Colon (tissue), 2 donors: ENCODE measurements around the gene PARP9.

Experiments
- FAIRE-seq: peaks from 2 replicates; lab custom pipeline; 2012; peaks lifted over from hg19 to GRCh38; lab: Jason Lieb, UNC
- donor health status: control.
- donor health status: control.

The PARP9 gene

GRCh38 chr3:122564155-122564912 lies at the start of gene PARP9, which contains the start of gene DTX3L:
PARP9 (minus strand) TSS chr3:122564300; CDS start chr3:122559620, 4,680 bp downstream.
DTX3L (plus strand) TSS chr3:122564338; CDS start chr3:122564427, 89 bp downstream.
- FAIRE-seq: no peak

- FAIRE-seq: no peak
These were observed 48.6 kb upstream of the PARP9 start for GRCh38 chr3:122612696-122613095.

GRCh38 chr3:122609798-122610559 lies 45.9 kb upstream of the PARP9 start:
- no peak for FAIRE-seq

GRCh38 chr3:122608916-122609315 lies 44.8 kb upstream of the PARP9 start:
- FAIRE-seq: no peak

GRCh38 chr3:122606330-122606729 lies 42.2 kb upstream of the PARP9 start:
- FAIRE-seq: no peak

- FAIRE-seq: no peak
These were observed 39.0 kb upstream of the PARP9 start for GRCh38 chr3:122603056-122603455.

GRCh38 chr3:122602011-122602710 lies 38.1 kb upstream of the PARP9 start:
- FAIRE-seq: no peak

GRCh38 chr3:122598556-122598955 lies 34.5 kb upstream of the PARP9 start:
- FAIRE-seq: no peak

GRCh38 chr3:122598151-122598550 lies 34.1 kb upstream of the PARP9 start:
- no peak for FAIRE-seq

- FAIRE-seq: no peak
These were observed 29.9 kb upstream of the PARP9 start for GRCh38 chr3:122594025-122594424.

- no peak for FAIRE-seq
These were observed 26.5 kb upstream of the PARP9 start for GRCh38 chr3:122590610-122591009.

- no peak for FAIRE-seq
These were observed 25.2 kb upstream of the PARP9 start for GRCh38 chr3:122589297-122589696.

GRCh38 chr3:122587572-122587971 lies 23.5 kb upstream of the PARP9 start:
- FAIRE-seq: no peak

GRCh38 chr3:122586773-122587485 lies 22.8 kb upstream of the PARP9 start:
- FAIRE-seq: no peak

GRCh38 chr3:122586098-122586497 lies 22.0 kb upstream of the PARP9 start:
- FAIRE-seq: no peak

GRCh38 chr3:122582390-122582789 lies 18.3 kb upstream of the PARP9 start:
- no peak for FAIRE-seq

- FAIRE-seq: no peak
These were observed 17.5 kb upstream of the PARP9 start for GRCh38 chr3:122581622-122582021.

- FAIRE-seq: no peak
These were observed 16.4 kb upstream of the PARP9 start for GRCh38 chr3:122580470-122580869.

- FAIRE-seq: no peak
These were observed 14.1 kb upstream of the PARP9 start for GRCh38 chr3:122578069-122578740.

- no peak for FAIRE-seq
These were observed 13.4 kb upstream of the PARP9 start, which contains the start of gene PARP15 for GRCh38 chr3:122577409-122578031. PARP15 (plus strand) TSS chr3:122577650; CDS start chr3:122577668, 18 bp downstream.
